ENCODE results near the gene RAB7A.

DNA sequence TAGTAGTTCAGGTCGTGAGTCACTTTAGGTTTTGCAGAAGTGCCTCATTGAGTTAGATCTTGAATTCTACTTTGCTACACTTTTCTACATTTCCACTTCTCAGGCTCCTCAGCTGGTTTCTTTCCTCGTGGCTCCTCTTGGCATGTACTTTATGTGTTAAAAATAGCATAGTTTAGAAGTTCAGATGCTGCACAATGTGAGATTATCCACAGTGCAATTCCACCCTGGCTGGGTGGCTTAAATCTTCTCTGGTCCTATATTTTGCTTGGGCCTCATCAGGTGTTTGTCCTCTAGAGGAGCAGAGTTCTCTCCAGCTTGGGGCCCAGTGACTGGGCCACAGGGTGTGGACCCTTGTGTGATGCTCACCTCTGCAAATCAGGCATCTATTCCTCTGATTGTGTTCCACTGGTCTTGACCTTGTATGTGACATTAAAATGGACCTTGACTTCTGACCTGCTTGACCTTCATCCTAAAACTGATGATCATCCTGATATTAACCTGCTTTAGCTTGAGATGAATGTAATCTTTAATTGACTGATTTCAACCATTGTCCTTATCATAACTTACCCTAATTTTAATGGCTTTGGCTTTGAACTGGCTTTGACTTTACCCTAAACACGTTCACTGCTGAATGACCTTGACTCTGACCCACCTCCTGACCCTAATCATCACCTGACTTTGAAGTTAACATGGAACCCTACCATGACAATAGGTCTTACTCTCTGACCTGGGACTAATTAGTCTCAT lies 89.5 kb downstream of the RAB7A start:
- TF ChIP-seq, protein P1, sequence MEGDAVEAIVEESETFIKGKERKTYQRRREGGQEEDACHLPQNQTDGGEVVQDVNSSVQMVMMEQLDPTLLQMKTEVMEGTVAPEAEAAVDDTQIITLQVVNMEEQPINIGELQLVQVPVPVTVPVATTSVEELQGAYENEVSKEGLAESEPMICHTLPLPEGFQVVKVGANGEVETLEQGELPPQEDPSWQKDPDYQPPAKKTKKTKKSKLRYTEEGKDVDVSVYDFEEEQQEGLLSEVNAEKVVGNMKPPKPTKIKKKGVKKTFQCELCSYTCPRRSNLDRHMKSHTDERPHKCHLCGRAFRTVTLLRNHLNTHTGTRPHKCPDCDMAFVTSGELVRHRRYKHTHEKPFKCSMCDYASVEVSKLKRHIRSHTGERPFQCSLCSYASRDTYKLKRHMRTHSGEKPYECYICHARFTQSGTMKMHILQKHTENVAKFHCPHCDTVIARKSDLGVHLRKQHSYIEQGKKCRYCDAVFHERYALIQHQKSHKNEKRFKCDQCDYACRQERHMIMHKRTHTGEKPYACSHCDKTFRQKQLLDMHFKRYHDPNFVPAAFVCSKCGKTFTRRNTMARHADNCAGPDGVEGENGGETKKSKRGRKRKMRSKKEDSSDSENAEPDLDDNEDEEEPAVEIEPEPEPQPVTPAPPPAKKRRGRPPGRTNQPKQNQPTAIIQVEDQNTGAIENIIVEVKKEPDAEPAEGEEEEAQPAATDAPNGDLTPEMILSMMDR (optimal IDR thresholded peaks at IDR 0.05 in 1 of 3, IDR thresholded peaks at IDR 0.05 in 1 of 3, conservative IDR thresholded peaks at IDR 0.05 in 1 of 3; ENCODE audit: extremely low read depth in 1 of 3, insufficient read depth in 2 of 3, low read length in 3 of 3) = no peak
- no peak for TF ChIP-seq EZH2 (IDR thresholded peaks at IDR 0.05; ENCODE audit: low read length)
